ENCODE results near the gene SPNS2. TPM values are rescaled to one million over a fixed set of nuclear protein-coding genes. Genes with fewer than 3 reads are reported as not detected.

Gene SPNS2
- total and polyA plus RNA-seq, 2 experiments from 2014 or later, result 1.7 to 2.3 TPM

DNA sequence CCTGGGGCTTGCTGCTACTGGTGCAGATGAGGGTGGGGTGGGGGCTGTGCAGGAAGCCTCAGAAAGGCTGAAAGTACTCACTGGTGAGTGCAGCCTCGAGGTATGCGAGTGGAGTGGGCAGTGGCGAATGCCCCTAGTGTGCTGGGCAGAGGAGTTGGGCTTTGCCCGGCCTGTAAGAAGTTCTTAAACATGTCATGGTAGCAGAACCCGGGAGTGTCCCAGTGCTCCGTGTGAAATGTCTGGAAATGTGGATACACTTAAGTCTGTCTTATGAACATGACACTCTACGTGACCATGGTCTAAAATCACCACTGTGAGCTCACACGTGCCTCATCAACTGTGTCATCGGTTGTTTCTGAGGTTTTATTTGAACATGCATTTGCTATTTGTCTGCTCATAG lies 87.4 kb downstream of the SPNS2 start:
- no peak overlapping the region for H3K27ac Mint-ChIP-seq
- Histone ChIP-seq H3K79me2 (replicated peaks; ENCODE audit: insufficient read depth) (no peaks in the 10 kb centered on the region), H3K36me3 (ENCODE audit: insufficient read depth) (no peaks in the 10 kb centered on the region), H4K20me1 (replicated peaks; ENCODE audit: insufficient read depth) (no peaks in the 10 kb centered on the region), H3K27me3 (ENCODE audit: insufficient read depth) (peaks cover 39% of the 10 kb centered on the region), H3K9me2 (ENCODE audit: insufficient read depth) (no peaks in the 10 kb centered on the region), H3K4me2 (no peak overlapping the region), H3K27ac (ENCODE audit: low read depth) (no peak overlapping the region), H3K4me1 (ENCODE audit: insufficient read depth) (peaks cover 9% of the 10 kb centered on the region), H2AFZ (no peak overlapping the region), H3F3A (replicated peaks; ENCODE audit: low read depth) (no peaks in the 10 kb centered on the region), H3K4me3 (no peak overlapping the region)
- H3K36me3 Mint-ChIP-seq (ENCODE audit: low read depth), result no peaks in the 10 kb centered on the region
- H3K27me3 Mint-ChIP-seq (ENCODE audit: insufficient read depth, low read depth, poor library complexity), result peaks cover 51% of the 10 kb centered on the region
- no peaks in the 10 kb centered on the region for H3K9me3 Mint-ChIP-seq
- DNase-seq (ENCODE audit: low spot score) (no peak), ATAC-seq (no peak)
- H3K4me1 Mint-ChIP-seq, result peaks cover 28% of the 10 kb centered on the region
- H3K4me3 Mint-ChIP-seq, result peak overlapping the region; percentile 47; the same call in 2 of the 3 replicates
- TF ChIP-seq NANOG (IDR thresholded peaks at IDR 0.05; ENCODE audit: borderline replicate concordance), result no peak
- no peak for TF ChIP-seq EZH2 (IDR thresholded peaks at IDR 0.05; ENCODE audit: low read depth, unreplicated experiment)
- no peak for TF ChIP-seq STAT1 (IDR thresholded peaks at IDR 0.05; ENCODE audit: unreplicated experiment)
- TF ChIP-seq POLR2AphosphoS5 (IDR thresholded peaks at IDR 0.05; ENCODE audit: low read depth), result no peak
- TF ChIP-seq, protein P1, sequence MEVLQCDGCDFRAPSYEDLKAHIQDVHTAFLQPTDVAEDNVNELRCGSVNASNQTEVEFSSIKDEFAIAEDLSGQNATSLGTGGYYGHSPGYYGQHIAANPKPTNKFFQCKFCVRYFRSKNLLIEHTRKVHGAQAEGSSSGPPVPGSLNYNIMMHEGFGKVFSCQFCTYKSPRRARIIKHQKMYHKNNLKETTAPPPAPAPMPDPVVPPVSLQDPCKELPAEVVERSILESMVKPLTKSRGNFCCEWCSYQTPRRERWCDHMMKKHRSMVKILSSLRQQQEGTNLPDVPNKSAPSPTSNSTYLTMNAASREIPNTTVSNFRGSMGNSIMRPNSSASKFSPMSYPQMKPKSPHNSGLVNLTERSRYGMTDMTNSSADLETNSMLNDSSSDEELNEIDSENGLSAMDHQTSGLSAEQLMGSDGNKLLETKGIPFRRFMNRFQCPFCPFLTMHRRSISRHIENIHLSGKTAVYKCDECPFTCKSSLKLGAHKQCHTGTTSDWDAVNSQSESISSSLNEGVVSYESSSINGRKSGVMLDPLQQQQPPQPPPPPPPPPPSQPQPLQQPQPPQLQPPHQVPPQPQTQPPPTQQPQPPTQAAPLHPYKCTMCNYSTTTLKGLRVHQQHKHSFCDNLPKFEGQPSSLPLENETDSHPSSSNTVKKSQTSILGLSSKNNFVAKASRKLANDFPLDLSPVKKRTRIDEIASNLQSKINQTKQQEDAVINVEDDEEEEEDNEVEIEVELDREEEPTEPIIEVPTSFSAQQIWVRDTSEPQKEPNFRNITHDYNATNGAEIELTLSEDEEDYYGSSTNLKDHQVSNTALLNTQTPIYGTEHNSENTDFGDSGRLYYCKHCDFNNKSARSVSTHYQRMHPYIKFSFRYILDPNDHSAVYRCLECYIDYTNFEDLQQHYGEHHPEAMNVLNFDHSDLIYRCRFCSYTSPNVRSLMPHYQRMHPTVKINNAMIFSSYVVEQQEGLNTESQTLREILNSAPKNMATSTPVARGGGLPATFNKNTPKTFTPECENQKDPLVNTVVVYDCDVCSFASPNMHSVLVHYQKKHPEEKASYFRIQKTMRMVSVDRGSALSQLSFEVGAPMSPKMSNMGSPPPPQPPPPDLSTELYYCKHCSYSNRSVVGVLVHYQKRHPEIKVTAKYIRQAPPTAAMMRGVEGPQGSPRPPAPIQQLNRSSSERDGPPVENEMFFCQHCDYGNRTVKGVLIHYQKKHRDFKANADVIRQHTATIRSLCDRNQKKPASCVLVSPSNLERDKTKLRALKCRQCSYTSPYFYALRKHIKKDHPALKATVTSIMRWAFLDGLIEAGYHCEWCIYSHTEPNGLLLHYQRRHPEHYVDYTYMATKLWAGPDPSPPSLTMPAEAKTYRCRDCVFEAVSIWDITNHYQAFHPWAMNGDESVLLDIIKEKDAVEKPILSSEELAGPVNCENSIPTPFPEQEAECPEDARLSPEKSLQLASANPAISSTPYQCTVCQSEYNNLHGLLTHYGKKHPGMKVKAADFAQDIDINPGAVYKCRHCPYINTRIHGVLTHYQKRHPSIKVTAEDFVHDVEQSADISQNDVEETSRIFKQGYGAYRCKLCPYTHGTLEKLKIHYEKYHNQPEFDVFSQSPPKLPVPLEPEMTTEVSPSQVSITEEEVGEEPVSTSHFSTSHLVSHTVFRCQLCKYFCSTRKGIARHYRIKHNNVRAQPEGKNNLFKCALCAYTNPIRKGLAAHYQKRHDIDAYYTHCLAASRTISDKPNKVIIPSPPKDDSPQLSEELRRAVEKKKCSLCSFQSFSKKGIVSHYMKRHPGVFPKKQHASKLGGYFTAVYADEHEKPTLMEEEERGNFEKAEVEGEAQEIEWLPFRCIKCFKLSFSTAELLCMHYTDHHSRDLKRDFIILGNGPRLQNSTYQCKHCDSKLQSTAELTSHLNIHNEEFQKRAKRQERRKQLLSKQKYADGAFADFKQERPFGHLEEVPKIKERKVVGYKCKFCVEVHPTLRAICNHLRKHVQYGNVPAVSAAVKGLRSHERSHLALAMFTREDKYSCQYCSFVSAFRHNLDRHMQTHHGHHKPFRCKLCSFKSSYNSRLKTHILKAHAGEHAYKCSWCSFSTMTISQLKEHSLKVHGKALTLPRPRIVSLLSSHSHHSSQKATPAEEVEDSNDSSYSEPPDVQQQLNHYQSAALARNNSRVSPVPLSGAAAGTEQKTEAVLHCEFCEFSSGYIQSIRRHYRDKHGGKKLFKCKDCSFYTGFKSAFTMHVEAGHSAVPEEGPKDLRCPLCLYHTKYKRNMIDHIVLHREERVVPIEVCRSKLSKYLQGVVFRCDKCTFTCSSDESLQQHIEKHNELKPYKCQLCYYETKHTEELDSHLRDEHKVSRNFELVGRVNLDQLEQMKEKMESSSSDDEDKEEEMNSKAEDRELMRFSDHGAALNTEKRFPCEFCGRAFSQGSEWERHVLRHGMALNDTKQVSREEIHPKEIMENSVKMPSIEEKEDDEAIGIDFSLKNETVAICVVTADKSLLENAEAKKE (CRISPR knock-in tag; IDR thresholded peaks at IDR 0.05), result no peak
- no peak for TF ChIP-seq EZH2phosphoT487 (IDR thresholded peaks at IDR 0.05; ENCODE audit: unreplicated experiment)
- TF ChIP-seq CREB1 (CRISPR knock-in tag; IDR thresholded peaks at IDR 0.05; ENCODE audit: low read depth), result no peak
- TF ChIP-seq, protein P2, sequence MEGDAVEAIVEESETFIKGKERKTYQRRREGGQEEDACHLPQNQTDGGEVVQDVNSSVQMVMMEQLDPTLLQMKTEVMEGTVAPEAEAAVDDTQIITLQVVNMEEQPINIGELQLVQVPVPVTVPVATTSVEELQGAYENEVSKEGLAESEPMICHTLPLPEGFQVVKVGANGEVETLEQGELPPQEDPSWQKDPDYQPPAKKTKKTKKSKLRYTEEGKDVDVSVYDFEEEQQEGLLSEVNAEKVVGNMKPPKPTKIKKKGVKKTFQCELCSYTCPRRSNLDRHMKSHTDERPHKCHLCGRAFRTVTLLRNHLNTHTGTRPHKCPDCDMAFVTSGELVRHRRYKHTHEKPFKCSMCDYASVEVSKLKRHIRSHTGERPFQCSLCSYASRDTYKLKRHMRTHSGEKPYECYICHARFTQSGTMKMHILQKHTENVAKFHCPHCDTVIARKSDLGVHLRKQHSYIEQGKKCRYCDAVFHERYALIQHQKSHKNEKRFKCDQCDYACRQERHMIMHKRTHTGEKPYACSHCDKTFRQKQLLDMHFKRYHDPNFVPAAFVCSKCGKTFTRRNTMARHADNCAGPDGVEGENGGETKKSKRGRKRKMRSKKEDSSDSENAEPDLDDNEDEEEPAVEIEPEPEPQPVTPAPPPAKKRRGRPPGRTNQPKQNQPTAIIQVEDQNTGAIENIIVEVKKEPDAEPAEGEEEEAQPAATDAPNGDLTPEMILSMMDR (conservative IDR thresholded peaks at IDR 0.05; ENCODE audit: low read depth in 2 of 2), result no peak
- TF ChIP-seq ZNF331 (CRISPR knock-in tag; IDR thresholded peaks at IDR 0.05; ENCODE audit: low read depth), result no peak
- TF ChIP-seq JUNB (IDR thresholded peaks at IDR 0.05; ENCODE audit: unreplicated experiment), result no peak
- TF ChIP-seq, protein P3, sequence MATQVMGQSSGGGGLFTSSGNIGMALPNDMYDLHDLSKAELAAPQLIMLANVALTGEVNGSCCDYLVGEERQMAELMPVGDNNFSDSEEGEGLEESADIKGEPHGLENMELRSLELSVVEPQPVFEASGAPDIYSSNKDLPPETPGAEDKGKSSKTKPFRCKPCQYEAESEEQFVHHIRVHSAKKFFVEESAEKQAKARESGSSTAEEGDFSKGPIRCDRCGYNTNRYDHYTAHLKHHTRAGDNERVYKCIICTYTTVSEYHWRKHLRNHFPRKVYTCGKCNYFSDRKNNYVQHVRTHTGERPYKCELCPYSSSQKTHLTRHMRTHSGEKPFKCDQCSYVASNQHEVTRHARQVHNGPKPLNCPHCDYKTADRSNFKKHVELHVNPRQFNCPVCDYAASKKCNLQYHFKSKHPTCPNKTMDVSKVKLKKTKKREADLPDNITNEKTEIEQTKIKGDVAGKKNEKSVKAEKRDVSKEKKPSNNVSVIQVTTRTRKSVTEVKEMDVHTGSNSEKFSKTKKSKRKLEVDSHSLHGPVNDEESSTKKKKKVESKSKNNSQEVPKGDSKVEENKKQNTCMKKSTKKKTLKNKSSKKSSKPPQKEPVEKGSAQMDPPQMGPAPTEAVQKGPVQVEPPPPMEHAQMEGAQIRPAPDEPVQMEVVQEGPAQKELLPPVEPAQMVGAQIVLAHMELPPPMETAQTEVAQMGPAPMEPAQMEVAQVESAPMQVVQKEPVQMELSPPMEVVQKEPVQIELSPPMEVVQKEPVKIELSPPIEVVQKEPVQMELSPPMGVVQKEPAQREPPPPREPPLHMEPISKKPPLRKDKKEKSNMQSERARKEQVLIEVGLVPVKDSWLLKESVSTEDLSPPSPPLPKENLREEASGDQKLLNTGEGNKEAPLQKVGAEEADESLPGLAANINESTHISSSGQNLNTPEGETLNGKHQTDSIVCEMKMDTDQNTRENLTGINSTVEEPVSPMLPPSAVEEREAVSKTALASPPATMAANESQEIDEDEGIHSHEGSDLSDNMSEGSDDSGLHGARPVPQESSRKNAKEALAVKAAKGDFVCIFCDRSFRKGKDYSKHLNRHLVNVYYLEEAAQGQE (IDR thresholded peaks at IDR 0.05; ENCODE audit: unreplicated experiment), result no peak
- TF ChIP-seq, protein P4, sequence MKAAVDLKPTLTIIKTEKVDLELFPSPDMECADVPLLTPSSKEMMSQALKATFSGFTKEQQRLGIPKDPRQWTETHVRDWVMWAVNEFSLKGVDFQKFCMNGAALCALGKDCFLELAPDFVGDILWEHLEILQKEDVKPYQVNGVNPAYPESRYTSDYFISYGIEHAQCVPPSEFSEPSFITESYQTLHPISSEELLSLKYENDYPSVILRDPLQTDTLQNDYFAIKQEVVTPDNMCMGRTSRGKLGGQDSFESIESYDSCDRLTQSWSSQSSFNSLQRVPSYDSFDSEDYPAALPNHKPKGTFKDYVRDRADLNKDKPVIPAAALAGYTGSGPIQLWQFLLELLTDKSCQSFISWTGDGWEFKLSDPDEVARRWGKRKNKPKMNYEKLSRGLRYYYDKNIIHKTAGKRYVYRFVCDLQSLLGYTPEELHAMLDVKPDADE (IDR thresholded peaks at IDR 0.05), result no peak
- no peak for TF ChIP-seq ZNF114 (CRISPR knock-in tag; IDR thresholded peaks at IDR 0.05)

Data from GM23338 (cell line).